HFFc6 (cell line): ENCODE measurements around the gene TRNAU1AP. TPM values are rescaled to one million over a fixed set of nuclear protein-coding genes. Genes with fewer than 3 reads are reported as not detected.
"Not testable (repeated sequence)": the region's sequence is repeated elsewhere in the genome, so short reads cannot be mapped to it uniquely, and the experiment has no call there.

Experiments
- DNase-seq: peaks from one replicate; pipeline ENCODE4 v3.0.0-alpha.2; 2018
- H3K27ac Mint-ChIP-seq: 2 replicates; pipeline ENCODE4 v1.8.0; 2020; ENCODE audit warnings: mild to moderate bottlenecking, mixed read lengths
- H3K27me3 Mint-ChIP-seq: 2 replicates; pipeline ENCODE4 v1.8.0; 2021; ENCODE audit warnings: mild to moderate bottlenecking, moderate library complexity, mixed read lengths; ENCODE audit not compliant: insufficient read depth
- H3K36me3 Mint-ChIP-seq: 2 replicates; pipeline ENCODE4 v1.8.0; 2021; ENCODE audit warnings: low read depth, mixed read lengths
- H3K4me1 Mint-ChIP-seq: 2 replicates; pipeline ENCODE4 v1.8.0; 2020; ENCODE audit warnings: low read depth, mixed read lengths
- H3K4me3 Mint-ChIP-seq: 2 replicates; pipeline ENCODE4 v1.8.0; 2020; ENCODE audit warnings: mild to moderate bottlenecking, moderate library complexity, mixed read lengths
- H3K9me3 Mint-ChIP-seq: 2 replicates; pipeline ENCODE4 v1.8.0; 2020; ENCODE audit warnings: mild to moderate bottlenecking, mixed read lengths
- total RNA-seq, 6 experiments: library from RNA; stranded (reverse); fragmentation: NEBNext Ultra II Directional; extraction: Animal tissue kit (Norgen Biotek cat#: 25700); gene quantifications; 2 replicates in 1 of 6; 3 replicates in 5 of 6; pipeline ENCODE4 v1.2.3, GENCODE V29; 2021
- TF ChIP-seq, protein P1 (sequence below): fragments of 200-600 bp; sonication (generic); IDR thresholded peaks from 2 replicates; pipeline ENCODE4 v1.5.0; 2021; ENCODE audit warnings: antibody characterized with exemption, mild to moderate bottlenecking

TRNAU1AP gene
- total RNA-seq, 6 experiments from 2014 or later: 20.9 to 33.0 (median 28.2) TPM

DNA sequence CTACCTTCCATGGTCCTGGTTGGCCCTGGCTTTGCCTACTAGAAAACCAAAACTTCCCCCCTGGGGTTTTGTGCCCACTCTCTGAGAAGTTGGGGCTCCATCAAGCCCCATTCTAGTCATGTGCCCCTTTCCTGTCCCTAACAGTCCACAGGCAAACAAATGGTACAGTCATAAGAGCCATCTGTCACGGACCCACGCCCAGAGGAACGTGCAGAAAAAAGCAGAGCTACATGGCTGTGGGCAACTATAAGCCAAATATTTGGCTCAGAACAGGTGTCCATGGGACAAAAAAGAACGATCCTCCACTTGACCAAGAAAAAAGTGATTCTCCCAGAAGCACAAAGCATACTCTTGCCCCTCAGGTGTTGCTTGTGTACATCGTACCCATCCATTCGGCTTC lies 14.6 kb upstream of the TRNAU1AP start:
- Mint-ChIP-seq H3K9me3 (no peaks in the 10 kb centered on the region), H3K36me3 (peaks cover 10% of the 10 kb centered on the region), H3K27ac (no peak overlapping the region), H3K4me3 (no peak overlapping the region), H3K4me1 (no peaks in the 10 kb centered on the region), H3K27me3 (no peaks in the 10 kb centered on the region; the same call in 1 of the 2 replicates)
- TF ChIP-seq, protein P1, sequence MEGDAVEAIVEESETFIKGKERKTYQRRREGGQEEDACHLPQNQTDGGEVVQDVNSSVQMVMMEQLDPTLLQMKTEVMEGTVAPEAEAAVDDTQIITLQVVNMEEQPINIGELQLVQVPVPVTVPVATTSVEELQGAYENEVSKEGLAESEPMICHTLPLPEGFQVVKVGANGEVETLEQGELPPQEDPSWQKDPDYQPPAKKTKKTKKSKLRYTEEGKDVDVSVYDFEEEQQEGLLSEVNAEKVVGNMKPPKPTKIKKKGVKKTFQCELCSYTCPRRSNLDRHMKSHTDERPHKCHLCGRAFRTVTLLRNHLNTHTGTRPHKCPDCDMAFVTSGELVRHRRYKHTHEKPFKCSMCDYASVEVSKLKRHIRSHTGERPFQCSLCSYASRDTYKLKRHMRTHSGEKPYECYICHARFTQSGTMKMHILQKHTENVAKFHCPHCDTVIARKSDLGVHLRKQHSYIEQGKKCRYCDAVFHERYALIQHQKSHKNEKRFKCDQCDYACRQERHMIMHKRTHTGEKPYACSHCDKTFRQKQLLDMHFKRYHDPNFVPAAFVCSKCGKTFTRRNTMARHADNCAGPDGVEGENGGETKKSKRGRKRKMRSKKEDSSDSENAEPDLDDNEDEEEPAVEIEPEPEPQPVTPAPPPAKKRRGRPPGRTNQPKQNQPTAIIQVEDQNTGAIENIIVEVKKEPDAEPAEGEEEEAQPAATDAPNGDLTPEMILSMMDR: no peak
- DNase-seq: no peak

DNA sequence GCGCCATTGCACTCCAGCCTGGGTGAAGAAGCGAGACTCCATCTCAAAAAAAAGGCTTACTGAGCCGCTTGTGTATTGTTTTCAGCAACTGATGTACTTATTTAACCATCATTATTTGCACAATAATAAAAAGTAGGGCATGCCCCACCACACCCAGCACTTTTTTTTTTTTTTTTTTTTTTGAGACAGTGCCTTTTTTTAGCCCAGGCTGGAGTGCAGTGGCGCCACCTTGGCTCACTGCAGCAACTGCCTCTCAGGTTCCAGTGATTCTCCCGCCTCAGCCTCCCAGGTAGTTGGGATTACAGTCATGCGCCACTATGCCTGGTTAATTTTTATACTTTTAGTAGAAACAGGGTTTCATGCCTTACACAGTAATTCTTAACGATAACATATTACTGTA lies 12.2 kb upstream of the TRNAU1AP start:
- Mint-ChIP-seq H3K27me3 (no peaks in the 10 kb centered on the region; the same call in none of the 2 replicates), H3K9me3 (no peaks in the 10 kb centered on the region)
- TF ChIP-seq, protein P1: peak; percentile 38; the same call in 1 of the 2 replicates

DNA sequence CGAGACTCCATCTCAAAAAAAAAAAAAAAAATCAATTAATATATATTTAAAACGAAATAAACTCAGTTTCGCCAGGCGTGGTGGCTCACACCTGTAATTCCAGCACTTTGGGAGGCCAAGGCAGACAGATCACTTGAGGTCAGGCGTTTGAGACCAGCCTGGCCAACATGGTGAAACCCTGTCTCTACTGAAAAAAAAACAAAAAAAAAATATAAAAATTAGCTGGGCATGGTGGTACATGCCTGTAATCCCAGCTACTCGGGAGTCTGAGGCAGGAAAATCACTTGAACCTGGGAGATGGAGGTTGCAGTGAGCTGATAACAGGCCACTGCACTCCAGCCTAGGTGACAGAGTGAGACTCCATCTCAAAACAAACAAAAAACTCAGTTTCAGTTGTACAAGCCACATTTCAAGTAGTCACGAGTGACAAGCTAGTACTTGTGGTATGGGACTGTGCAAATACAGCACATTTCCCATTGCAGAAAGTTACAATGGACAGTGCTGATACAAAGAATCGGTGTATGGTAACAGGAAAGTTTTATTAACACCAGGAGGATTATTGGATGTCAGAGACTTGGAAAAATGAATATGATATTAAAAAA lies 11.4 kb upstream of the TRNAU1AP start:
- H3K27me3 Mint-ChIP-seq, H3K36me3 Mint-ChIP-seq, DNase-seq, H3K4me1 Mint-ChIP-seq, H3K9me3 Mint-ChIP-seq, H3K4me3 Mint-ChIP-seq, H3K27ac Mint-ChIP-seq: not testable (repeated sequence)

More for the DNA sequence above, 12.2 kb upstream of the TRNAU1AP start:
- Mint-ChIP-seq H3K4me1 (no peaks in the 10 kb centered on the region), H3K4me3 (no peak overlapping the region), H3K36me3 (peaks cover 6% of the 10 kb centered on the region; the same call in 1 of the 2 replicates), H3K27ac (no peak overlapping the region)
- no peak for DNase-seq

DNA sequence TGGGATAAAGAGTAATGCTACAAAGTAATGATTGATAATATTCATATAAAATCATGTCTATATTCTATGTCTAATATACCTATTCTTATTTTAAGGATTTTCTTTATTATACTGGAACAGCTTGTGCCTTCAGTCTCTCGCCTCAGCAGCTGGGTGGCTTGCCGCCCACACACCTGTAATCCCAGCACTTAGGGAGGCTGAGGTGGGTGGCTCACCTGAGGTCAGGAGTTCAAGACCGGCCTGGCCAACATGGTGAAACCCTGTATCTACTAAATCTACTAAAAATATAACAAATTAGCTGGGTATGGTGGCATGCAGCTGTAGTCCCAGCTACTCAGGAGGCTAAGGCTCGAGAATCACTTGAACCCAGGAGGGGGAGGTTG lies 7.6 kb upstream of the TRNAU1AP start:
- no peaks in the 10 kb centered on the region; the same call in none of the 2 replicates for H3K27me3 Mint-ChIP-seq
- no peak overlapping the region for H3K4me3 Mint-ChIP-seq
- TF ChIP-seq, protein P1: no peak
- H3K27ac Mint-ChIP-seq: no peak overlapping the region
- H3K4me1 Mint-ChIP-seq: no peaks in the 10 kb centered on the region
- no peaks in the 10 kb centered on the region for H3K9me3 Mint-ChIP-seq
- no peaks in the 10 kb centered on the region for H3K36me3 Mint-ChIP-seq
- no peak for DNase-seq

DNA sequence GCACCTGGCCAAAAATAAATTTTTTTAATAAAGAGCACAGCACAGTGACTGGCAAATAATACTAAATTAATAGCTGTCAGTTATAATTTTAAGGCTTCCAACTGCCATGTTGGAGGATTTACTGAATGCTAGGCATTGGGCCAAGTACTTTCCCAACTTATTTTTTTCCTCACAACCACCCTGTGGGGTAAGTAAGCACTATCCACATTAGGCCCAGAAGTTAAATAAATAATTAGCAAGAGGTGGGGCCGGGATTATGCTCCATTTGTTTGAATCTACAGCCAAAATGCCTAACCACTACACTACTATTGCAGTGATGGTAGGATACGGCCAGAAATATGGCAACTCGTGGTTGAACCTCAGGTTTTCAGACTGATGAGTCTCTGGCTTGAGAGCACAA lies 4.6 kb upstream of the TRNAU1AP start:
- TF ChIP-seq, protein P1: no peak
- no peak for DNase-seq
- H3K36me3 Mint-ChIP-seq: no peaks in the 10 kb centered on the region
- H3K27ac Mint-ChIP-seq: no peak overlapping the region
- no peaks in the 10 kb centered on the region for H3K9me3 Mint-ChIP-seq
- peaks cover 6% of the 10 kb centered on the region for H3K4me1 Mint-ChIP-seq
- no peak overlapping the region for H3K4me3 Mint-ChIP-seq
- H3K27me3 Mint-ChIP-seq: no peaks in the 10 kb centered on the region; the same call in none of the 2 replicates

DNA sequence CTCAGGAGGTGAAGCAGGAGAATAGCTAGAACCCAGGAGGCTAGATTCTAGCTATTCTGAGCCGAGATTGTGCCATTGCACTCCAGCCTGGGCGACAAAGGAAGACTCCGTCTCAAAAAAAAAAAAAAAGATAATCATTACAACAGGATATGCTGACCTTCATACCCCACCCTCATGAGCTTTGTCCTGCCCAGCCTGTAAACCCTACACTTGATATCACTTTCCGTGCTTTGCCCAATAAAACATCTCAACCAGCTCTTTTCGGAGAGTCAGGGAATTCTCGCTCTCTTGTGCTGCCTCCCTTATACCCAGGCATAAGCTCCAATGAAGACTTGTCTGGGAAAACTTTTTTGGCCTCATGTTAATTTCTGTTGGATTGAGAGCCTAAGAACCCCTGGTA lies 1.5 kb upstream of the TRNAU1AP start:
- TF ChIP-seq, protein P1: no peak
- Mint-ChIP-seq H3K4me3 (no peak overlapping the region), H3K27ac (no peak overlapping the region), H3K36me3 (peaks cover 5% of the 10 kb centered on the region; the same call in 1 of the 2 replicates), H3K4me1 (peaks cover 15% of the 10 kb centered on the region), H3K27me3 (no peaks in the 10 kb centered on the region; the same call in 1 of the 2 replicates), H3K9me3 (no peaks in the 10 kb centered on the region)
- no peak for DNase-seq
